NCI-H2107 (cell line): ENCODE data around the gene FSIP1.

ENCODE experiments used
- DNase-seq: peaks from one replicate; lab custom pipeline; 2025; lab: John Stamatoyannopoulos, UW

FSIP1 gene

DNA sequence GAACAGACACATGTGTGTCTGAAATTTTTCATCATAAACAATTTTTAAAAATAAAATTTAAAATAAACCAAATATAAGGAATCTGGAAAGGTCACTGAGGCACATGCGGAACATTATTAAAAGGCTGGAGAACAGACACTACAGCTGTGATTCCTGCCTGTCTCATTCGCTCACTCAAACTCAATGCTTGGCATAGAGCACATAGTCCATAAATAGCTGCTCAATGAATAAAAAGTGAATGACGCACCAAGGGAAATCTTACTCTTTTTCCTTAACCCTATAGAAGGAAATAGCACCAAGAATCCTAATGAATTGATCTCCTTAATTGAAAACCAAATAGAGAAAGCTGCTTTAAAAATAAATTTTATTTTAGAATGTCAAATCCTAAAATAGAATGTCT is 98.4 kb downstream of the FSIP1 start:
- no peak for DNase-seq

GRCh38 chr15:39682366-39682765 is 100.3 kb downstream of the FSIP1 start:
- DNase-seq, result no peak

DNA sequence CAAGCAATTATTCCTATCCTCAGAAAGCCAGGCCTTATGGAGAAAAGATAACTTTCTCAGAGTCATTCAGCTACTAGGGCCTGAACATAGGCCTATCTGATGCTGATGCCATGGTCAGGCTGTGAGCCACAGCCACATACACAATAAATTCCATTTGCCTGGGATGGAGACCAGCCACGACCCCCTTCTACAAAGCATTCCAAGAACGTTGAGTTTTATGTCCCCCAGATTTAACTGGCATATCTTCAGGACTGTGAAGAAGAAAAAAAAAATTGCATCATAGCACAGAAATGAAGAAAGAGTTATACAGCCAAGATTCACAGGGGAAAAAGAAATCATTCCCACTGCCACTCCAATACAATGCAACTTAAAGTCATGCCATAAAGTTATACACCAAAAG is 101.8 kb downstream of the FSIP1 start:
- DNase-seq, result no peak

GRCh38 chr15:39672666-39673065 is 110.0 kb downstream of the FSIP1 start:
- no peak for DNase-seq

- no peak for DNase-seq
Observed at GRCh38 chr15:39672184-39672583, 110.5 kb downstream of the FSIP1 start.

- no peak for DNase-seq
Observed at GRCh38 chr15:39670687-39671086, 112.0 kb downstream of the FSIP1 start.

DNA sequence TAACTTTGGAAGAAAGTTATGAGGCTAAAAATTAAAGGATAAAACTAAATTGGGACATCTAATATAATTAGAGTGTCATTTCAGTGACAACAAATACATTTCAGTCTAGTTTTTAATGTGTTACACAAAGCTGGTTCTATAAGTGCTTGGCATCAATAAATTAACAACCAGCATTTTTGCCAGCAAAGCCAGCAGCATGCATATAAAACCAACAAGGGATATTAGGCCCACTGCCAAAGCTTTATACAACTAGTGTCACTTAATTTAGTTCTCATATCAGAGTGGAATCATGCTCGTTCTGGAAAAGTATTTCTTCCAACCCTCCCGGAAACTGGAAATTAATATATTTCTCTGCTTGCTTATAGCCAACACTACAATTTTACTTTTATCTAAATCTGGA is 113.0 kb downstream of the FSIP1 start:
- no peak for DNase-seq

DNA sequence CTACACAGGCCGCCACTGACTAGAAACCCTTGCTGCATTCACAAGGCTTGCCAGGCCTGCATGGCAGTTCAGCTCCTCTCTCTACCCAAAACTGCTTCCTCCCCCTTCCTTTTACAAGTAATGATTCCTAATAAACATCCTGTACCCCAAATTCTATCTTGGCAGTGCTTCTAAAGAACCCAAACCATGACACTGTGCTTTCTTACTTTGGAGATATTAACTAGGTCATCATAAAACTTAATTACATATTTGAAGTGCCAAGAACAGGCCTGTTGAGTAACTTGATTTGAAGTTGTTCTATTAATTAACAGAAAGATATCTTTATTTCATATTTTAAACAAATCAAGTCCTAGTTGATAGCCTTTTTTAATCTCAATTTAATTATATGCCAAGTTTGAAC is 113.4 kb downstream of the FSIP1 start:
- no peak for DNase-seq

DNA sequence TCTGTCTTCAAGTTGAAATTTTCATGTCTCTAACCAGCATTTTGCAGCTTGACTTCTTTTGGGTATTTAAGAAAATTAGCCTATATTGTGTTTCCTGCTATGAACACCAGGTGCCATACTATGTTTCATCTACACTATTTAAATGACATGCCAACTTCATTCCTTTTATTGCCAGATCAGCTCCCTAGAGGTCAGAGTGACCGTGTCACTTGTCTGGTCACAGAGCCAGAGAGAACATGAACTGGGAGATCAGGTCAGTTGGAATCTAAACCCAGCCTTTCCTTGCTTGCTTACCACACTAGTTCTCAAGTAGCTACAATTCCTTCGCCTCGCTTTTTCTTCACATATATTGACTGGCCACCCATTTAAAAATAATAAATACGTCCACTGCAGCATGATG is 114.2 kb downstream of the FSIP1 start:
- no peak for DNase-seq

- DNase-seq, result no peak
Observed at GRCh38 chr15:39667382-39668127, 115.1 kb downstream of the FSIP1 start.

DNA sequence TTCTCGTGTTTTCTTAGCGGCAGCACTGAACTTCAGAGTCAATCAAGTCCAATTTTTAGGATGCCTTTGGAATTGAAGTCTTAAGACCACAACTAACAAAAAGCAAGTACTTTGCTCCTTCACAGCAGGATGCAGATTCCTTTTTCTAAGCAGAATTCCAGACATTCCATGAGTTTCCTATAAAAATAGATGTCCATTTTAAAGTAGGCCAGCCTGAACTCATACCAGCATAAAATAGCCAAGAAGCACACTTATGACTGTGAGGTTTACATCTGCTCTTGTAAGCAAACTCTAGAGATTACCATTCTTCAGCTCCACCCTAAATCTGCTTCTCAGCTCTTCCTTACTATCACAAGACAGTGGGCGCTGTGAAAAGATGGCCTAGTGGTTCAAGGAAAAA is 116.0 kb downstream of the FSIP1 start:
- DNase-seq, result no peak

- no peak for DNase-seq
Observed at GRCh38 chr15:39665629-39666250, 116.9 kb downstream of the FSIP1 start.

GRCh38 chr15:39663704-39664250 is 118.9 kb downstream of the FSIP1 start:
- DNase-seq, result no peak

GRCh38 chr15:39661776-39662175 is 120.9 kb downstream of the FSIP1 start:
- no peak for DNase-seq

DNA sequence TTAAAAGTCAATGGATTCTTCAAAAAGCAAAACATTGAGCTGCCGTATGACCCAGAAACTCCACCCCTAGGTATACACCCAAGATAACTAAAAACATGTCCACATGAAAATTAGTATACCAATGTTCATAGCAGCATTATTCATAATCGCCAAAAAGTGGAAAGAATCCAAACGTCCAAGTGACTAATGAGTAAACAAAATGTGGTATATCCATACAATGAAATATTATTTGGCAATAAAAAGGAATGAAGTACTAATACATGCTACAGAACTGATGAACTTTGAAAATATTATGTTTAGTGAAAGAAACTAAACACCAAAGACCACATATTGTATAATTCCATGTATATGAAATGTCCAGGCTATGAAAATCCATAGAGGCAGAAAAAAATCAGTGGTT is 123.9 kb downstream of the FSIP1 start:
- no peak for DNase-seq

GRCh38 chr15:39657668-39658067 is 125.0 kb downstream of the FSIP1 start:
- no peak for DNase-seq

DNA sequence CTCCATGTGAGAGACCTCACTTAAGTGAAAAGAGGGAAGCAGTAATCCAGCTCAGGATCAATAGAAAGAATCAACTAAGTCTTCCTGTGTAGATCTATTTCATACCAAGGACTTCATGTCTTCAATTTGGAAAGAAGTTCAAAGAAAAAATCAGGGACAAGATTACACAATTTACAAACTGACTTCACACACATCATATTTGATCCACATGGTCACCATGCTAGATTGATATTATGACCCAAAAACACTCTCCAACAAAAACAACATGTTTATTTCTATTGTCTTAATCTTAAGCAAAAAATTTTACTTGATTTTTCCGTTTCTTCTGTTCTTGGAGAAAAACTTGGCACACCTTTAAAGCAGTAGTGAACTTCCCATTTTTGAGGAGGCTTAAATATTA is 125.5 kb downstream of the FSIP1 start:
- no peak for DNase-seq

GRCh38 chr15:39654304-39654703 is 128.3 kb downstream of the FSIP1 start:
- DNase-seq, result no peak

DNA sequence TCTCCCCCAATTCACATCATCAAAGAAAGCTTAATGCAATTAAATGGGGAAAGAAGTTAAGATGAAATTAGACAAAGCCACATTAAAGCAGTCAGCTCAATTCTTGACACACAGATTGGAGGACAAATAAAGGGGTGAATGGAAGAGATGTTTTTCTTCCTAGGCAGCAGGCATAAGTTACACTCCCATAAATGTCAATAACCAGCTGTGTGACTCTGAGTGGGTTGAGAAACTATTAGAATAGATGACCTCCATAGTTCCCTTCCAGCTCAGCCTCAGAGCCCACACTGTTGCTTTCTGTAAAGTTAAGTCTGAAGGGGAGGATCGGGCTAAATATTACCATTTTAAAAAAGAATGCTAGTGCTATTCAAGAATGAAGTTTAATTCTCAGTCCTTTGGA is 130.8 kb downstream of the FSIP1 start:
- no peak for DNase-seq

GRCh38 chr15:39651295-39651694 is 131.3 kb downstream of the FSIP1 start:
- DNase-seq, result no peak

- no peak for DNase-seq
Observed at GRCh38 chr15:39649757-39650156, 132.9 kb downstream of the FSIP1 start.

DNA sequence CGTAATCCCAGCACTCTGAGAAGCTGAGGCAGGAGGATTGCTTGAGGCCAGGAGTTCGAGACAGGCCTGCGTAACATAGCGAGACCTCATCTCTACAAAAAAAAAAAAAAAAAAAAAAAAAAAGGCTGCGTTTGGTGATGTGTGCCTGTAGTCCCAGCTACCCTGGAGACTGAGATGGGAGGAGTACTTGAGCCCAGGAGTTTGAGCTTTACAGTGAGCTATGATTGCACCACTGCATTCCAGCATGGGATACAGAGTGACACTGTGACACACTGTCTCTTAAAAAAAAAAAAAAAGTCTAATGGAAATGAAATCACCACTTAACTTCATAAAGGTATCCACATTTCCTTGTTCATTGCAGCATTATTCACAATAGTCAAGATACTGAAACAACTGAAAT is 136.2 kb downstream of the FSIP1 start:
- DNase-seq, result no peak

DNA sequence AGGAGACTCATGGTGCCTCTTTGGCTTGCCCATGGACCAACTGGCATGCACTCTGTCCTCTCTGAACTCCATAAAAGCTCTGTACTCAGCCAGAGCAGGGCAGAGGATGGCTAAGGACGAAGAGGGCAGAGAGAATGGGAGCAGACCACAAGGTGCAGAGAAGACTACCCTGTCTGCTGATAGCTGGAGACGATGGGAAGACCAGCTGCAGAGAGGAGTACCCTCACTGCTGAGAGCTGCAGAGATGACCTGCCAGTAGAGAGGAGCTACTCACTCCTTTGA is 136.7 kb downstream of the FSIP1 start:
- no peak for DNase-seq
